ENCODE measurements around the gene CILP.

Gene CILP

GRCh38 chr15:65165875-65166274, 45.4 kb downstream of the CILP start:
- no peak for DNase-seq
- intact Hi-C loops (cut with DNase I), result no loop called here

GRCh38 chr15:65164139-65164538, 47.1 kb downstream of the CILP start:
- DNase-seq, result no peak
- intact Hi-C loops (cut with DNase I), result no loop called here

GRCh38 chr15:65163041-65163440, 48.2 kb downstream of the CILP start:
- no peak for DNase-seq
- intact Hi-C loops (cut with DNase I), result no loop called here

- intact Hi-C loops (cut with DNase I), result no loop called here
- no peak for DNase-seq
Measured at GRCh38 chr15:65156692-65157091, 54.6 kb downstream of the CILP start.

GRCh38 chr15:65154720-65155119, 56.6 kb downstream of the CILP start:
- DNase-seq, result no peak
- intact Hi-C loops (cut with DNase I), result no loop called here

GRCh38 chr15:65147902-65148301, 63.4 kb downstream of the CILP start:
- DNase-seq, result no peak
- intact Hi-C loops (cut with DNase I), result no loop called here

GRCh38 chr15:65146438-65146837, 64.8 kb downstream of the CILP start:
- DNase-seq, result no peak
- intact Hi-C loops (cut with DNase I), result no loop called here
